Caki2 (cell line): ENCODE results near the gene MAP2K5. TPM values are rescaled to one million over a fixed set of nuclear protein-coding genes. Genes with fewer than 3 reads are reported as not detected.

Experiments
- DNase-seq: peaks from one replicate; pipeline ENCODE4 v3.0.0-alpha.2; 2015; ENCODE audit warnings: low read depth
- in situ Hi-C: cut with HindIII; loops from 2 replicates; pipeline ENCODE4 v1.10.0; 2016; ENCODE audit warnings: low sequenced_read_pairs, low pct_unique_long_range_greater_than_20kb, mixed read lengths
- total RNA-seq: library from RNA; depleted of rRNA; stranded (reverse); fragments of >200 nt; shearing (Covaris generic); gene quantifications from 2 replicates; pipeline ENCODE4 v1.2.3, GENCODE V29; 2014; ENCODE audit warnings: low replicate concordance

MAP2K5 gene
- total RNA-seq, 1 experiment from 2014 or later: 5.4 TPM

DNA sequence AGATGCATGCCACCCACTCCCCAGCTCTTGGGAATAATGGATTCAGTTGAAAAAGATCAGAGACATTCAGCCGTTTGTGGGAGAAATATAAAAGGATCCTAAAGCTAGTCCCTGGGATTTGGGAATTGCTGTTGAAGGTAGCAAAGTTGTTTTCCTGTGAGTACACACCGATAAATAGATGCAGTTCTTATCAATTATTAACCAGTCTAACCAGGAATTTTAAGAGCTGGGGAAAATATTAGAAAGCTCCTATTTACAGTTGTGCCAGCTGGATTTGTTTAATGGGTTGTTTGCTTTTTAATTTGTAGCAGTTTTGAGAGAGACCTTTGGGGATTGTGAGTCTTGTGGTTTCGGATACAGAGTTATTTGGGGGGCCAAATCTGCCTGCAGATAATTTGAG, 238.6 kb downstream of the MAP2K5 start:
- DNase-seq: no peak
- in situ Hi-C loops: no loop called here

DNA sequence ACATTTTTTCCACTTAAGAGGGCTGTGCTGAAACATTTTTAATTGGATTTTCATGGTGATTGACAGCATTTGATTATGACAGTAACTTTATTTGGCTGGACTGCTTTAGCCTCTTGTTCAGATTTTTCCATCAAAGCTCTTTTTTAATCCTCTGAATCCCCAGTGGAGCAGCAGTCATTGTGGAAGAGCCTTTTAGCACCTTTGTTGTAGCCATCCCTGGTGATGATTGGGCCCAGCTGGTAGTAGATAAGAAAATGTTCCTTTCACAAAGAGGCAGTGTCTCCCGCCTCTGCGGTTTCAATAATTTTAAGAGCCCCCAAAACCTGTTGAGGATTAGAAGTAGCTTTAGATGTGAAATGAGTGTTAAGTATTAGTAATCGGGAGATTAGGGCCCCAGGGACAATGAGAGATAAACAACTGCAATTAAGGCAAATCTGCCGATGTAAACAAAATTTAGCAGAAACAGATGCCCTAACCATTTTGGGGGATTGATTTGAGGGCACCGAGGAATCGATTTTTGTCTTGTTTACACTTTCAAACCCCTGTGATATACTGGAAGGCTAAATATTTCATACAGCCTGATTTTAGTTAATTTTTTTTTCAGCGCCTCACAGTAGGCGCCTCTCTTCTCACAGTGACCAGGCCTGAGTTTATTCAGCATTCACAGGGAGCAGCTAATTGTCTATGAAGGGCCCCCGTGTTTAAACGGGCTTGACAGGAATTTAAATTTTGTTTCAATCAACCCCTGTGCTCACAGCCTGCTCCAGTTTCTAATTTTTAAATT, 239.6 kb downstream of the MAP2K5 start:
- no peak for DNase-seq
- in situ Hi-C loops: no loop called here

DNA sequence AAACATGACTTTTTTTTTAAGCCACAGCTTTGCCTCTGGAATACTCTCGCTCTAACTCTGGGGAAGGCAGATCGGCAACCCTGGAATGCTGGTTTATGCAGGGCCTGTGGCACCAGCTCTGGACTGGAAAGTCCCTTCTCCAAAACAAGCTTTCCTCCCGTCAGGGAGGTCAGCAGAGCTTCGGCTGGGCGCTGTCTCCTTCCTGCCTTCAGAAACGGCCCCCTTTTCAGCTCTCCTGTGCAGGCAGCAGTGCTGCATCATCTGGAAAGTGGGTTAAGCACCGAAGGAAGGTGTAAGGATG, 240.1 kb downstream of the MAP2K5 start:
- no peak for DNase-seq
- in situ Hi-C loops: no loop called here

DNA sequence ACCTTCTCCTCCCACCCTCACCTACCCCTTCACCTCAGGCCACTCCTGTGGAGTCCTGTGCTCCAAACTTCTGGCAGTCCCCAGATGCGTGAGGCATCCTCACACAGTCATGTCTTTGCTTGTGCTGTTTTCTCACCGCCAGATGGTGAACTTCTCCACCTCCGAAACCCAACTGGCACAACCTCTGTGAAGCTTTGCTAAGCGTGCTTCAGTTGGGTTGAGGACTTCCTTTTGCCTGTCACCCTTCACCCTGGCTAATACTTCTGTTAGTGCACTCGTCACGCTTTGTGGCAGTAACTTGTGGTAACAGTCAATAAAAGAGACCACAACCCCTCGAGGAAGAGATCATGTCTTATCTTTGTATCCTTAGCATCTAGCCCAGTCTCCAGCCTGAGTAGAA, 240.8 kb downstream of the MAP2K5 start:
- DNase-seq: no peak
- in situ Hi-C loops: no loop called here

DNA sequence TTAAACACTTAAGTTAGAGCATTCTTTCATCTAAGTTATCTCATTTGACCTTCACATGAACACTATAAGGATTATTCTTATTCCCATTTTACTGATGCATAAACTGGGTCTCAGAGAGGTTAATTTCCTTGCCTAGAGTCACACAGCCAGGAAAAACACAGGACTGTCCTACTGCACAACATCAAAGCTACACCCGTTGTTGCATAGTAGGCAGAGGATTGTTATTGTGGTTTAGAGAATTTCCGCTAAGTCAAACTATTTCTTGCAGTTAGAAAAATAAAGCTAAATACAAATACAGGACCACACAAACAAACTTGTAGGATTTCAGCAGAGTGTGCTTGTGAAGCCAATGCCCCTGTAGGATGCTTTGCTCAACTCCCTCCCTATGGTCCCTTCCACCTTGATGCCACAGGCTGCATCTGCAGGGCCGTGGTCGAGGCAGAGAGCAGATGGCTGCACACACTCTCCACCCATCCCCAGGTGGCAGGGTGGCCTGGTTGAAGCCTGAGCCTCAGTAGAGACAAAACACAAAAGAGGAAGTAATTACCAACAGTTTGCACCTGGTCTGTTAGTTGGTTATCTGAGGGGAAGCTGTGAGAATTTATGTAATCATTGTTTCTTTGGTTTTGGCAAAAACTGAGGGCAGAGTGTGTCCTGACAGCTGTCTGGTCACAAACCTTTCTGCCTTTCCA, 241.7 kb downstream of the MAP2K5 start:
- in situ Hi-C loops: no loop called here
- DNase-seq: no peak

DNA sequence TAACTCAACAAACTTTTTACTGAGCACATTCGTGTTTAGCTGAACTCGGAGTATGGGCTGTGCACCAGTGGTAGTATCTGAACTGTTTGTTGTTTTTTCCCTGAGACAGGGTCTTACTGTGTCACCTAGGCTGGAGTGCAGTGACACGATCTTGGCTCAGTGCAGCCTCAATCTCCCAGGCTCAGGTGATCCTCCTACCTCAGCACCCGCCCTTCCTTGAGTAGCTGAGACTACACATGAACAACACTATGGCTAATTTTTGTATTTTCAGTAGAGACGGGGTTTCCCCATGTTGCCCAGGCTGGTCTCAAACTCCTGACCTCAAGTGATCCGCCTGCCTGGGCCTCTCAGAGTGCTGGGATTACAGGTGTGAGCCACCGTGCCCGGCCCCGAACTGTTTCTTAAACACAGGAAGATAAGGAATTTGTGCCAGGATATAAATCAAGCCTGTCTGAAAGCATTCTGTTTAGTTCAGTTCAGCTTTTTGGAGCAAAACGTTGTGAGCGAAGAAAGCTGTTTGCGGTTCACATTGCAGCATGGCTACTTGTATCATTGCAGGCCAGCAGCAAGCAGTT, 242.4 kb downstream of the MAP2K5 start:
- no peak for DNase-seq
- in situ Hi-C loops: no loop called here

DNA sequence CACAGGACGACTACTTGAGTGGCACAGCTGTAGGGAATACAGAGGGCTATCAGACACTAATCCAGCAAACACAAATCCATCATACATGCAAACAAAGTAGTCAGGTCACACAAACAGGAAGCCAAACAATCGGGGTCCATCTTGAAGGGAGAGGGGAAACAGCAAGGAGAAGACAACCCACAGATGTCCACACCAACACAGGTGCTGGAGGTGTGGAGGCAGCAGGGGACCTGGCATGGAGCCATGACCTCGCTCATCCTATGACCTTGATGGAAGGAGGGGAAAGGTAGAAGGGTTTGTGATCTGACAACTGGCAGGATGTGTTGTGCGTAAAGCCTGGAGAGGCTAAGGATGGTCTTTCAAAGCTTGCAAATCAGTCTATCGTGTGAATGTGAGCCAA, 242.9 kb downstream of the MAP2K5 start:
- in situ Hi-C loops: no loop called here
- DNase-seq: no peak

DNA sequence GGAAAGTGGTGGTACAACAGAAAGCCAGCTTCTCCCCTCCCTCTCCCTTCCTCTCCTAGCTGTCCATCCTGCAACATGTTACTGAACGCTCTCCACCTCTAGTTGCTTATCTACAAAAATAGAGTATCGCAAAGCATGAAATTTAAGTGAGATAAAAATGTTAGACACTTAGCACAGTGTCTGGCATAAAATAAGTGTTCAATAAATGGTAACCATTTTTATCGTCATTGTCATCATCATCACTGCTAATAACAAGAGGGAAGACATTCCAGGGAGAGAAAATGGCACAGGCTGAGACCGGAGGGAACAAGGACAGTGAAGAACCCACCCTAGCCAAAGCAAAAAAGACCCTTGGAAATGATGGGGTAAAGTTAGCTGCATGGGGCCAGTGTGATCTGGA, 244.1 kb downstream of the MAP2K5 start:
- no peak for DNase-seq
- in situ Hi-C loops: no loop called here

DNA sequence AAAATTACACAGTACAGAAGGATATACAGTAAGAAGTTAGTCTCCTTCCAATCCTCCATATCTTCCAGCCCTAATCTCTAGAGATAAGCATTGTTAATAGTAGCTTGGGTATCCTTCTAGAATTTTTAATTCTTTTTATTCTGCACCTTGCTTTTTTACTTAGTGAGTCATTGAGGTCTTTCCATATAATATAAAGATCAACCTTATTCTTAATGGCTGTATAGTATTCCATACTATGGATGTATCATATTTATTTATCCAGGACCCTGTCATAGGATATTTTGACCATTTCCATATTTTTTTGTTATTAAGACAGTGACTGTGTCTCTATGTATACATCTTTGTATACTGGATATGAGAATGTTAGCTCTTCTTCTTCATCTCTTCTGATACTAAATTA, 246.5 kb downstream of the MAP2K5 start:
- no peak for DNase-seq
- in situ Hi-C loops: no loop called here

DNA sequence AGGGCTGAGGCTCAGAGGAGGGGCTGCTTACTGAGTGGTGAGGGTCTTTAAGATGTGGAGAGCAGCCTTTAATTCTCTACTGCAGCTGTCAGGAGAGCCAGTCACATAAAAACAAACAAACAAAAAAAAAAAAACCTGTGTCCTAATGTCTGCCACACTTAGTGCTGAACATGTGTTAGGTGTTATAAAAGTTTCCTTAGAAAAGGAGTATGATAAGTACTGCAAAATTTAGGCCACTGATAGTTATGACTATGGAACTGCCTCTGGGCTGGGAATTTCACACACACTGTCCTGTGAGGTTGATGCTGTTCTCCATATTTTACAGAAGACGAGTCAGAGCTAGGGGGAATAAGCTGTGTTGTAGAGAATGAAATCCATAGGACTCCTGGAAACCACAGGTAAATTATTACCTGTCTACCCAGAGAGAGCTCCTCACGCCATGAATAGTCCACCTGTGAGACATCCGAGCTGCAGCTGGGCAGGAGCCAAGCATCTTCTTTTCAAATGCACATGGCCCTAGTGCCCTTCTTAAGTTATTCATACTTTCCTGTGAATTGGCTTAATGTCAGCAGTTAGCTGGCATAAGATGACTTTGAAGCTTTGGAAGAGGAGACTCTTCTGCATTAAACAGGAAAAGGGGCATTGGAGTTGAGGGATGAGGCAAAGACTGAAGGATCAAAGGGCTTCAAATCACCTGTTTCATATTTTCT, 248.3 kb downstream of the MAP2K5 start:
- DNase-seq: no peak
- in situ Hi-C loops: no loop called here

DNA sequence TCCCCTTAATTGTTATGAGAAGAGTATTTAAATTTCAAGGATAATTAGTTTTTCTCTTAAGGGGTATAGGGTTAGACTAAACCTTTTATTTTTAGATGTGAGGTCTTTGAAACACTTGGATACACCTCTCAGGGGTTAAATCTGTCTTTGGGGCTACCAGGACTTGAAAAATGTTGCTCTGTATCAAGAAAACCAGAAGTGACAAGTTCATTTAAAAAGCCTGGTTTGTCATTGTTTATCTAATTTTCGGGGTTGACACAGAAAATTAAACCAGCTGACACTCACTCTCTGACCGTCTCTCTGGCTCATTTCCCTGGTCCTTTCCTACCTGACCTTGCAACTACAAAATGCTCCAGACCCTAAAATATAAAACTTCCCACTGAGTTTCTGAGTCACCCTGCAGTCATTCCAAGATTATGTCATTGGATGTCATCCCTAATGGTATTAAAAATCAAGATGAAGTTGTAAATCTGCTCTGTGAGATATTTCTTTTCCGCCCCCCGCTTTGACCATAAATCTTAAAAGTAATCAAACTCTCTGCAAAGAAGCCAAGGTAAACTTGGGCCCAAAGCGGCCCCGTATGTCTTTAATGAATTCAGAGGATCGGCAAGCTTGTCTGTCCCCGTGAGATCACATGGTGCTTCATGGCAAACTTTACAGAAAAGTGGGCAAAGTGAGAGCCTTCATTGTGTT, 249.9 kb downstream of the MAP2K5 start:
- DNase-seq: peak; percentile 18
- in situ Hi-C loops: no loop called here

DNA sequence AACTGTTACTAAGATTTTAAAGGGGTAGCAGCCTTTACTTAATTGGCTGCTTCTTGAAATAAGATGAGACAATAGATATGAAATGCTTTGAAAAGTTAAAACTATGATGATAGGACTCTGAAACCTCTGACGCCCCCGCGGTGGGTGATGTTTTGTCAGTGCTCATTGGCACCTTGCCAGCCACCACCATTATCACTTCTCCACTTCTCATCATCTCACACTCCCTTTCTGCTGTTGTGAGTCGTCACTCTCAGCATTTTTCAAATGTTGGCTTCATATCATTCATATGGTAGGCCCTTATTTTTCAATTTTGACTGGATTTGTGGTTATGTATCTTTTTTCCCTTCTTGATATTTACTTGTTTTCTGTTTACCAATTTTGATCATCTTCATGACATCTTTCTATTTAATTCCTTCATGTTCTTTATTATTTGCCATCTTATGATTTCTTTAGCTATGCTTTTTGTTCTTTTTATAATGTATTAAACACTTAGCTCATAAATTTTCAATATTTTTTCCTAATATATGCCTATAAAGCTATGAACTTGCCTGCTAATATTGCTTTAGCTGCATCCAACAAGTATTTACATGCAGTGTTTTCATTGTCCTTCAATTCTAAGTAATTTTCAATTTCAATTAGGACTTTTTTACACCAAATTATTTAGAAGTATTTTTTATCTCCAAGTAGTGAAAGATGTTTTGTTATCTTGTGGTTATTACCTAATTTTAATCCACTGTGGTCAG, 252.5 kb downstream of the MAP2K5 start:
- in situ Hi-C loops: no loop called here
- no peak for DNase-seq

DNA sequence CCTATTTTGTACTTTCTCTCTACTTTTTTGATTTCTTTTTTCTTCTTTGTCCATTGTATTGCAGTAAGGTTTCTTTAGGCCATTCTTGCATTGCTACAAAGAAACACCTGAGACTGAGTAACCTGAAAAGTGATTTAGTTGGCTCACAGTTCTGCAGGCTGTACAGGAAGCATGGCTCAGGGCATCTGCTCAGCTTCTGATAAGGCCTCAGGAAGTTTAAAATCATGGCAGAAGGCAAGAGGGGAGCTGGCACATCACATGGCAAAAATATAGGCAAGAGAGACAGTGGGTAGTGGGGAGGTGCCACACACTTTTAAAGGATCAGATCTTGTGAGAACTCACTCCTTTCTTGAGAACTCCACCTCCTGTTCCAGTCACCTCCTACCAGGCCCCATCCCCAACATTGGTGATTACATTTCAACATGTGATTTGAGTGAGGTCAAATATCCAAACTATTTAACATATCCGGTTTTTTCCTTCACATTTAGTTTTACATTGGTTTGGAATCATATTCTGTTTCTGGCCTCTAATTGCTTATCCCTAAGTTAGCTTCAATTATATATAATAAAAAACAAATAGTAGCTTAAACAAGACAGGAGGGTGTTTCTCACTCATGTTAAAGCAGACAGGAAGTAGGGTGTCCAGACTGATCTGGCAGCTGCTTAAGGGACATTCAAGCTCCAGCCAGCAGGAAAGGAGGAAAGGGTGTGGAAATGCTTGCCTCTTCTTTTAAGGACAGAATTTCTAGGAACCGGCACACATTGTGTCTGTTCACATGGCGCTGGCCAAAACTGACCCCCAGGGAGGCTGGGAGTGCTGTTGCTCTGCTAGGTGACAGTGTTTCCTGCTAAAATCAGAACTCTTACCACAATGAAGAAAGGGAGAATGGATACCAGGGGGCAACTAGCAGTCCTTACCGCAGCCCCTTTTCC, 254.0 kb downstream of the MAP2K5 start:
- in situ Hi-C loops: no loop called here
- DNase-seq: no peak

DNA sequence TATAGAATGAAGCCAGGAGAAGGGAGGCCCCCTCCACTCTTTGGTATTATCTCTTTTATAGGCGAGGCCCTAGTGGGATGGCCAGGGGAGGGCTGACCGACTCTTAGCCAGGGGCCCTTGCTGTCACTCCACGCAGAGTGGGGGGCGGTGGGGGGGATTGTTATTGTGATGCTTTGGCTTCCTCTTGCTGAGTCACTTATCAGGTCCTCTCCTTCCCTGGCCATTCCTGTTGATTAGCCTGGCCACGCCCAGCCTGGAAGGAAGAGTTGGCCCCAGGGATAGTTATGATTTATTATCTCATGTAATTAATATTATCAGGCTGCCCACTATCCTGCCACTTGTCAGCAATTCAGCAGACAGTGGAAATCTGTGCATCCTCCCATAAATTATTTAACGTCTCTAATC, 257.3 kb downstream of the MAP2K5 start:
- in situ Hi-C loops: no loop called here
- no peak for DNase-seq

DNA sequence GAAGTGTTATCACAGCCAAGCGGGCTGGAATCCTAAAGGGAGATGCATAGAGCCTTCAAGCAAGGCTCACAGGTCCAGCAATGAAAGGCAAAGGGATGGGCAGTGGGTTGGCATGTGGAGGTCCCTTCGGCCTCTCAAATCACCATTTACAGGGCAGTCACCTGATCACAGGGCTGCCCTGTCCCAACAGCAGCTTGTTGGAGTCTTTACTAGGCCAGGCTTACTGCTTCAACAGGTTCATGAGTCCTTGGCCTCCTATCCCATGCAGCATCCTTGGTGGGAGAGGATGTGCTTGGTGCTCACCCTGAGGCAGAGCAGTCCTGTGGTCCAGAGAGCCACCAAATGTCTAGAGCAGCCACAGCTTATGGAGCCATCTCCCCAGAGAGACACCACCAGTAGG, 258.6 kb downstream of the MAP2K5 start:
- DNase-seq: no peak
- in situ Hi-C loops: no loop called here

DNA sequence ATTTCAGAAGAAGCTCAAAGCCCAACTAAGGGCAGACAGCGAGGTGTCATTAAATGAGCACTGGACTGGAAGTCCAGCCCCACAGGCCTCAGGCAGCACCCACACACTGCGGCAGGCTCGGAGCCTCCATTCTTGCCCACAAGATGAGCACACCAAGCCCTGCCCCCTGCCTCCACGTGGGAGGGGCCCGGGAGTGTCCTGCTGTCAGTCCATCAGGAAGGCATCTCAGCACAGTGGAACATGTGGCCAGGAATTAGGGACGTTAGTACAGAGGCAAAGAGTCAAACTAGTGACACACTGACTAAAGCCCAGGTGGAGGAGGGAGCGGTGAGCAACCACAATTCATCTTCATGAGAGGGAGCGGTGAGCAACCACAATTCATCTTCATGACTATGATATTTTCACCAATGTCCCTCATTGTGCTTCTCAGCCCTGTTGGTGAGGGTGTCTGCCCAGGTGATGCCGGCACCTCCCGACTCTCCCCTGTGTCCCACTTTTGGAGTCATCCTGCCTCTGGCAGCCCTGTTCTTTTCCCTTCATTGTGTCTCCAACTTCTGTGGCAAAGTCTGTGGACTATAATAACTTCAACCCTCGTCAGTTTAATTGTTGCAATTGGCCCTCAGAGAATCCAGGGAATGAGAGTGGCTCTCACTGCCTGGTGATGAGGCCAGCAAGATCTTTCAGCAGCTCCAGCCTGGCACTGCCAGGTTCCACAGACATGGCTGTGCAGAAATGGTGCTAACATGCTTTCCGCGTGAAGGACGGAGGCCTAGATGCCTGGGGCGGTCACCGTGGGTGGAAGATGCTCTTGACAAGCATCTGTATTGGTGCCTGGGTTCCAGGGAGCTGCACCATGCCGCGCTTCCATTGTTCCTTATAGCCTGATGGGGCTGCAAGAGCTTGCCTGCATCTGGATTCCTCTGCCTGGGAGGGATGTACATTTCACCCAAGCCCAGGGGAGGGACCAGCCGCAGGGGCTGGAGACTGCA, 259.7 kb downstream of the MAP2K5 start:
- in situ Hi-C loops: no loop called here
- no peak for DNase-seq
